ENCODE measurements around the gene KRTAP1-1. TPM values are rescaled to one million over a fixed set of nuclear protein-coding genes. Genes with fewer than 3 reads are reported as not detected.

KRTAP1-1 gene
- total RNA-seq, 1 experiment from 2014 or later = not detected

DNA sequence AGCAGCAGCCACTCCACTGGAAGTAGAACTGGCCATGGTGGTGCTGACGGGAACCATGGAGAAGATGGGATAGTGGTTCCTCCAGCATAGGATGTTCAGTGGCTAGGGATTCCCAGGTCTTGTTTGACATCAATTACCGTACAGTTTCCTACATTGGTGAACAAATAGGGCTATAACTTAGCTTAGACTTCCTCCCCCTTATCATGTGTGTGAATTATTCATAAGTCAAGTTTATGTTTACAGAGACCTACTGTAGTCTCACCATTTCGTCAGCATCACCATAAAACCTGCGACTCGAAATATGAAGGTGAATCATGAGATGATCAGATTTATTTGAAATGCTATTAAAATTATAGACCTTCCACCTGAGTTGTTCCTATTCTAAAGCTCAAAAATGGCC lies 17.5 kb upstream of the KRTAP1-1 start:
- H4K20me1 ChIP-seq (ENCODE audit: insufficient read depth) = no peaks in the 10 kb centered on the region
- BruUV-seq (replicated peaks) = no TSS peak
- peaks cover 0 to 5% of the 10 kb centered on the region in 2 experiments; a peak in 1 of 4 replicates for H3K36me3 ChIP-seq (ENCODE audit: control insufficient read depth in 1 of 2, insufficient read depth in 2 of 2, low read length in 2 of 2)
- H3K79me2 ChIP-seq (ENCODE audit: insufficient read depth, low read length) = no peaks in the 10 kb centered on the region
- RAD21 ChIA-PET (ENCODE audit: low non-redundant PET in 1 of 2, low total read pairs in 2 of 2, uncharacterized antibody in 2 of 2, unreplicated experiment in 2 of 2) = no interaction called here
- intact Hi-C loops (cut with micrococcal nuclease) = no loop called here
- no peak overlapping the region for H3K4me3 ChIP-seq (replicated peaks in 1 of 2; ENCODE audit: low read depth in 1 of 2, low read length in 2 of 2)
- H3K4me1 ChIP-seq (ENCODE audit: control insufficient read depth in 1 of 2, insufficient read depth in 2 of 2, low read length in 2 of 2) = peaks cover 39 to 46% of the 10 kb centered on the region in 2 experiments
- H3K9me2 ChIP-seq (ENCODE audit: insufficient read depth) = no peaks in the 10 kb centered on the region
- ATAC-seq (no peak), DNase-seq (ENCODE audit: low read depth, low spot score) (no peak)
- H3K9ac ChIP-seq (ENCODE audit: low read length) = peak overlapping the region; percentile 10; the same call in 1 of the 2 replicates
- CTCF ChIA-PET = no interaction called here
- H3K27me3 ChIP-seq (ENCODE audit: insufficient read depth, low read length) = no peaks in the 10 kb centered on the region
- TF ChIP-seq, protein P1, sequence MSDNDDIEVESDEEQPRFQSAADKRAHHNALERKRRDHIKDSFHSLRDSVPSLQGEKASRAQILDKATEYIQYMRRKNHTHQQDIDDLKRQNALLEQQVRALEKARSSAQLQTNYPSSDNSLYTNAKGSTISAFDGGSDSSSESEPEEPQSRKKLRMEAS (IDR thresholded peaks at IDR 0.05) = no peak
- TF ChIP-seq FOSL1 (IDR thresholded peaks at IDR 0.05; ENCODE audit: low read depth) = no peak
- TF ChIP-seq YY1 (IDR thresholded peaks at IDR 0.05; ENCODE audit: extremely low read depth, insufficient replicate concordance, low read depth, low read length) = no peak
- no peak for TF ChIP-seq ZFX (IDR thresholded peaks at IDR 0.05)
- no peak; the same call in 1 of the 2 replicates for TF ChIP-seq JUND (IDR thresholded peaks at IDR 0.05)
- TF ChIP-seq ZNF274 (IDR thresholded peaks at IDR 0.05; ENCODE audit: low read depth, low read length) = no peak
- TF ChIP-seq ELF1 (IDR thresholded peaks at IDR 0.05; ENCODE audit: borderline replicate concordance, low read depth) = no peak
- TF ChIP-seq TCF7L2 (IDR thresholded peaks at IDR 0.05; ENCODE audit: borderline replicate concordance, extremely low read depth, insufficient read depth, insufficient read length) = no peak
- TF ChIP-seq RAD21 (IDR thresholded peaks at IDR 0.05; ENCODE audit: low read depth) = no peak
- TF ChIP-seq POLR2AphosphoS5 (IDR thresholded peaks at IDR 0.05; ENCODE audit: low read depth, low read length) = no peak
- TF ChIP-seq, protein P2, sequence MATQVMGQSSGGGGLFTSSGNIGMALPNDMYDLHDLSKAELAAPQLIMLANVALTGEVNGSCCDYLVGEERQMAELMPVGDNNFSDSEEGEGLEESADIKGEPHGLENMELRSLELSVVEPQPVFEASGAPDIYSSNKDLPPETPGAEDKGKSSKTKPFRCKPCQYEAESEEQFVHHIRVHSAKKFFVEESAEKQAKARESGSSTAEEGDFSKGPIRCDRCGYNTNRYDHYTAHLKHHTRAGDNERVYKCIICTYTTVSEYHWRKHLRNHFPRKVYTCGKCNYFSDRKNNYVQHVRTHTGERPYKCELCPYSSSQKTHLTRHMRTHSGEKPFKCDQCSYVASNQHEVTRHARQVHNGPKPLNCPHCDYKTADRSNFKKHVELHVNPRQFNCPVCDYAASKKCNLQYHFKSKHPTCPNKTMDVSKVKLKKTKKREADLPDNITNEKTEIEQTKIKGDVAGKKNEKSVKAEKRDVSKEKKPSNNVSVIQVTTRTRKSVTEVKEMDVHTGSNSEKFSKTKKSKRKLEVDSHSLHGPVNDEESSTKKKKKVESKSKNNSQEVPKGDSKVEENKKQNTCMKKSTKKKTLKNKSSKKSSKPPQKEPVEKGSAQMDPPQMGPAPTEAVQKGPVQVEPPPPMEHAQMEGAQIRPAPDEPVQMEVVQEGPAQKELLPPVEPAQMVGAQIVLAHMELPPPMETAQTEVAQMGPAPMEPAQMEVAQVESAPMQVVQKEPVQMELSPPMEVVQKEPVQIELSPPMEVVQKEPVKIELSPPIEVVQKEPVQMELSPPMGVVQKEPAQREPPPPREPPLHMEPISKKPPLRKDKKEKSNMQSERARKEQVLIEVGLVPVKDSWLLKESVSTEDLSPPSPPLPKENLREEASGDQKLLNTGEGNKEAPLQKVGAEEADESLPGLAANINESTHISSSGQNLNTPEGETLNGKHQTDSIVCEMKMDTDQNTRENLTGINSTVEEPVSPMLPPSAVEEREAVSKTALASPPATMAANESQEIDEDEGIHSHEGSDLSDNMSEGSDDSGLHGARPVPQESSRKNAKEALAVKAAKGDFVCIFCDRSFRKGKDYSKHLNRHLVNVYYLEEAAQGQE (IDR thresholded peaks at IDR 0.05; ENCODE audit: low read depth) = no peak
- TF ChIP-seq EZH2 (IDR thresholded peaks at IDR 0.05) = no peak
- TF ChIP-seq, protein P3, sequence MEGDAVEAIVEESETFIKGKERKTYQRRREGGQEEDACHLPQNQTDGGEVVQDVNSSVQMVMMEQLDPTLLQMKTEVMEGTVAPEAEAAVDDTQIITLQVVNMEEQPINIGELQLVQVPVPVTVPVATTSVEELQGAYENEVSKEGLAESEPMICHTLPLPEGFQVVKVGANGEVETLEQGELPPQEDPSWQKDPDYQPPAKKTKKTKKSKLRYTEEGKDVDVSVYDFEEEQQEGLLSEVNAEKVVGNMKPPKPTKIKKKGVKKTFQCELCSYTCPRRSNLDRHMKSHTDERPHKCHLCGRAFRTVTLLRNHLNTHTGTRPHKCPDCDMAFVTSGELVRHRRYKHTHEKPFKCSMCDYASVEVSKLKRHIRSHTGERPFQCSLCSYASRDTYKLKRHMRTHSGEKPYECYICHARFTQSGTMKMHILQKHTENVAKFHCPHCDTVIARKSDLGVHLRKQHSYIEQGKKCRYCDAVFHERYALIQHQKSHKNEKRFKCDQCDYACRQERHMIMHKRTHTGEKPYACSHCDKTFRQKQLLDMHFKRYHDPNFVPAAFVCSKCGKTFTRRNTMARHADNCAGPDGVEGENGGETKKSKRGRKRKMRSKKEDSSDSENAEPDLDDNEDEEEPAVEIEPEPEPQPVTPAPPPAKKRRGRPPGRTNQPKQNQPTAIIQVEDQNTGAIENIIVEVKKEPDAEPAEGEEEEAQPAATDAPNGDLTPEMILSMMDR (IDR thresholded peaks at IDR 0.05 in 2 of 3, conservative IDR thresholded peaks at IDR 0.05 in 1 of 3; ENCODE audit: borderline replicate concordance in 1 of 3, insufficient read depth in 1 of 3, low read depth in 2 of 3, low read length in 2 of 3) = no peak
- no peak for TF ChIP-seq SP1 (IDR thresholded peaks at IDR 0.05; ENCODE audit: low read depth)
- no peak for TF ChIP-seq EZH2phosphoT487 (IDR thresholded peaks at IDR 0.05; ENCODE audit: borderline replicate concordance)
- TF ChIP-seq POLR2A (IDR thresholded peaks at IDR 0.05; ENCODE audit: borderline replicate concordance, extremely low read depth, insufficient read depth, insufficient read length) = no peak
- TF ChIP-seq SIN3A (IDR thresholded peaks at IDR 0.05; ENCODE audit: low read depth) = no peak
- TF ChIP-seq, protein P4, sequence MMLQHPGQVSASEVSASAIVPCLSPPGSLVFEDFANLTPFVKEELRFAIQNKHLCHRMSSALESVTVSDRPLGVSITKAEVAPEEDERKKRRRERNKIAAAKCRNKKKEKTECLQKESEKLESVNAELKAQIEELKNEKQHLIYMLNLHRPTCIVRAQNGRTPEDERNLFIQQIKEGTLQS (IDR thresholded peaks at IDR 0.05) = no peak
- no peak for TF ChIP-seq EGR1 (IDR thresholded peaks at IDR 0.05; ENCODE audit: low read depth)
- no peak for TF ChIP-seq CBX3 (IDR thresholded peaks at IDR 0.05; ENCODE audit: low read depth)
- POLR2A ChIA-PET = no interaction called here
- peak overlapping the region; percentile 28; the same call in 1 of the 2 replicates for H3K4me2 ChIP-seq (ENCODE audit: low read length)
- H2AFZ ChIP-seq (ENCODE audit: low read depth, low read length, poor library complexity, severe bottlenecking) = no peak overlapping the region
- peaks cover 0 to 9% of the 10 kb centered on the region in 2 experiments; a peak in 1 of 4 replicates for H3K9me3 ChIP-seq (ENCODE audit: control insufficient read depth in 1 of 2, insufficient read depth in 1 of 2, low read depth in 1 of 2, low read length in 2 of 2)
- H3K27ac ChIP-seq (ENCODE audit: low read depth, low read length) = peak overlapping the region; percentile 85

Data from HCT116 (cell line).